IMR-90 (cell line): Measurements from ENCODE around the gene PPY. TPM values are rescaled to one million over a fixed set of nuclear protein-coding genes. Genes with fewer than 3 reads are reported as not detected.

Experiments
- ATAC-seq: fragments of 200-7000 bp; cut with Tn5 transposase; 2 replicates; pipeline ENCODE4 v1.9.1; 2020; ENCODE audit warnings: low read depth, mild to moderate bottlenecking, moderate library complexity
- BruUV-seq: library from RNA; stranded (reverse); fragments of 400-500 nt; replicated peaks from 2 replicates; lab custom pipeline; 2021; lab: Mats Ljungman, UMichigan
- CTCF ChIA-PET: fragments of 300-600 bp; formaldehyde crosslinking; extraction: SDS; loops from one replicate; lab custom pipeline; 2021; ENCODE audit warnings: antibody characterized with exemption; lab: Yijun Ruan, JAX
- POLR2A ChIA-PET: fragments of 300-600 bp; sonication (Branson Sonifier 250); formaldehyde crosslinking; loops from one replicate; lab custom pipeline; 2022; ENCODE audit warnings: antibody characterized with exemption; ENCODE audit not compliant: unreplicated experiment; lab: Charles Lee
- DNase-seq: peaks from one replicate; pipeline ENCODE4 v3.0.0; 2013
- H2AFZ ChIP-seq: replicated peaks from 2 replicates; pipeline ENCODE3; 2013; ENCODE audit warnings: low read length, mild to moderate bottlenecking; ENCODE audit not compliant: poor library complexity
- H2AK5ac ChIP-seq: 2 replicates; pipeline ENCODE4 v1.6.1; 2013; ENCODE audit warnings: low read depth, low read length, inconsistent platforms
- H2AK9ac ChIP-seq: replicated peaks from 2 replicates; pipeline ENCODE3; 2013; ENCODE audit warnings: mild to moderate bottlenecking, low read depth, low read length, moderate library complexity; ENCODE audit not compliant: poor library complexity
- H2BK120ac ChIP-seq: 2 replicates; pipeline ENCODE4 v1.6.1; 2013; ENCODE audit warnings: low read depth, low read length, inconsistent platforms
- H2BK15ac ChIP-seq: 3 replicates; pipeline ENCODE4 v1.6.1; 2013; ENCODE audit warnings: low read depth, low read length, inconsistent platforms
- H2BK20ac ChIP-seq: 2 replicates; pipeline ENCODE4 v1.6.1; 2013; ENCODE audit warnings: low read depth, mild to moderate bottlenecking, inconsistent platforms, low read length, moderate library complexity
- H2BK5ac ChIP-seq: 2 replicates; pipeline ENCODE4 v1.6.1; 2013; ENCODE audit warnings: mild to moderate bottlenecking, low read depth, low read length, inconsistent platforms; ENCODE audit not compliant: poor library complexity, severe bottlenecking
- H3K14ac ChIP-seq: replicated peaks from 2 replicates; pipeline ENCODE4 v1.6.1; 2013; ENCODE audit warnings: low read depth, low read length, inconsistent platforms
- H3K18ac ChIP-seq: 2 replicates; pipeline ENCODE4 v1.6.1; 2013; ENCODE audit warnings: low read depth, low read length, control low read depth
- H3K23ac ChIP-seq: 2 replicates; pipeline ENCODE4 v1.6.1; 2013; ENCODE audit warnings: low read depth, low read length, inconsistent platforms
- H3K27ac ChIP-seq: 2 replicates; pipeline ENCODE4 v1.5.1; 2013; ENCODE audit warnings: mild to moderate bottlenecking, control low read depth, low read length; ENCODE audit not compliant: insufficient read depth
- H3K27me3 ChIP-seq: 2 replicates; pipeline ENCODE4 v1.6.1; 2013; ENCODE audit warnings: low read length; ENCODE audit not compliant: control insufficient read depth, insufficient read depth
- H3K36me3 ChIP-seq: 2 replicates; pipeline ENCODE4 v1.6.1; 2013; ENCODE audit warnings: low read length, mixed read lengths; ENCODE audit not compliant: control insufficient read depth, insufficient read depth
- H3K4ac ChIP-seq: 2 replicates; pipeline ENCODE4 v1.6.1; 2013; ENCODE audit warnings: low read depth, low read length, inconsistent platforms
- H3K4me1 ChIP-seq: 2 replicates; pipeline ENCODE4 v1.6.1; 2013; ENCODE audit warnings: low read length, mixed read lengths; ENCODE audit not compliant: control insufficient read depth, insufficient read depth
- H3K4me2 ChIP-seq: 2 replicates; pipeline ENCODE4 v1.6.1; 2013; ENCODE audit warnings: low read depth, mild to moderate bottlenecking, control low read depth, low read length, moderate library complexity
- H3K4me3 ChIP-seq: 2 replicates; pipeline ENCODE4 v1.5.1; 2013; ENCODE audit warnings: low read depth, mild to moderate bottlenecking, control low read depth, low read length, moderate library complexity; ENCODE audit not compliant: insufficient read depth
- H3K56ac ChIP-seq: 2 replicates; pipeline ENCODE4 v1.6.1; 2013; ENCODE audit warnings: low read length, inconsistent platforms; ENCODE audit not compliant: insufficient read depth; ENCODE audit errors: extremely low read depth
- H3K79me1 ChIP-seq, 2 experiments: 2 replicates each; pipeline ENCODE4 v1.6.1; 2013; ENCODE audit warnings: low read length in 2 of 2, inconsistent platforms in 1 of 2, low read depth in 1 of 2
- H3K9ac ChIP-seq: 2 replicates; pipeline ENCODE4 v1.6.1; 2013; ENCODE audit warnings: low read depth, low read length, control low read depth
- H3K9me1 ChIP-seq: 2 replicates; pipeline ENCODE4 v1.6.1; 2013; ENCODE audit warnings: low read length, inconsistent platforms; ENCODE audit not compliant: insufficient read depth
- H3K9me3 ChIP-seq: 2 replicates; pipeline ENCODE4 v1.6.1; 2013; ENCODE audit warnings: low read length; ENCODE audit not compliant: control insufficient read depth, insufficient read depth
- H4K20me1 ChIP-seq: 2 replicates; pipeline ENCODE4 v1.6.1; 2013; ENCODE audit warnings: low read length, inconsistent platforms; ENCODE audit not compliant: insufficient read depth
- H4K5ac ChIP-seq: 2 replicates; pipeline ENCODE4 v1.6.1; 2013; ENCODE audit warnings: mild to moderate bottlenecking, low read depth, low read length, control low read depth
- H4K8ac ChIP-seq, 2 experiments: 2 replicates each; pipeline ENCODE4 v1.6.1; 2013; ENCODE audit warnings: low read depth in 2 of 2, low read length in 2 of 2, control low read depth in 1 of 2, inconsistent platforms in 1 of 2
- H4K91ac ChIP-seq: 2 replicates; pipeline ENCODE4 v1.6.1; 2013; ENCODE audit warnings: low read depth, low read length, inconsistent platforms; ENCODE audit not compliant: insufficient read depth
- CHD1 ChIP-seq: IDR thresholded peaks from 2 replicates; pipeline ENCODE4 v1.6.1; 2012; ENCODE audit warnings: low read depth, low read length, improper control_type of control experiment
- RCOR1 ChIP-seq: IDR thresholded peaks from 2 replicates; pipeline ENCODE4 v1.6.1; 2012; ENCODE audit warnings: mild to moderate bottlenecking, low read length, improper control_type of control experiment; ENCODE audit not compliant: insufficient replicate concordance
- WGBS, 2 experiments: methylation state at CpG; one replicate each; pipeline versions ENCODE4 v1.1.5 to v1.1.7; 2013; ENCODE audit warnings: missing lambda C conversion rate in 2 of 2; ENCODE audit not compliant: insufficient read length in 1 of 2; ENCODE audit errors: extremely low coverage in 2 of 2; 5-methylcytosine and 5-hydroxymethylcytosine counted together
- dilution Hi-C: fragments of 300-500 bp; cut with HindIII; formaldehyde crosslinking; loops from one replicate; pipeline ENCODE4 v1.14.3; 2018; ENCODE audit warnings: low sequenced_read_pairs; ENCODE audit not compliant: unreplicated experiment
- in situ Hi-C: fragments of 300-500 bp; cut with MboI; formaldehyde crosslinking; loops from 3 replicates; pipeline ENCODE4 v1.14.3; 2019; ENCODE audit warnings: low sequenced_read_pairs, inconsistent platforms, mixed read lengths
- intact Hi-C: fragments of 100-400 bp; cut with micrococcal nuclease; formaldehyde crosslinking; loops from 2 replicates; pipeline ENCODE4 v1.10.0; 2022
- polyA plus RNA-seq, 3 experiments: library from polyadenylated mRNA; depleted of rRNA; stranded (reverse); fragments of >200 nt; gene quantifications; 2 replicates each; pipeline ENCODE4 v1.2.3, GENCODE V29; 2012; ENCODE audit warnings: low replicate concordance in 1 of 3
- total RNA-seq: library from RNA; depleted of rRNA; stranded (reverse); fragments of >200 nt; gene quantifications from 2 replicates; pipeline ENCODE4 v1.2.3, GENCODE V29; 2012

PPY gene
- total and polyA plus RNA-seq, 2 of the 4 experiments (the other 2 are of a cell fraction) = not detected

- Histone ChIP-seq H2BK120ac (no peak overlapping the region), H2AK9ac (no peak overlapping the region), H2AK5ac (no peak overlapping the region), H3K9me3 (no peaks in the 10 kb centered on the region), H4K5ac (no peak overlapping the region), H3K23ac (no peak overlapping the region), H4K20me1 (no peaks in the 10 kb centered on the region; the same call in 1 of the 2 replicates), H3K4ac (no peak overlapping the region), H3K9ac (no peak overlapping the region), H3K14ac (no peak overlapping the region), H3K27ac (no peak overlapping the region), H3K4me1 (no peaks in the 10 kb centered on the region), H3K27me3 (peaks cover 36% of the 10 kb centered on the region), H2BK5ac (no peak overlapping the region), H4K91ac (no peak overlapping the region), H2BK15ac (no peak overlapping the region), H3K18ac (no peak overlapping the region), H3K4me3 (no peak overlapping the region), H3K4me2 (no peak overlapping the region), H3K79me1 (no peaks in the 10 kb centered on the region), H2AFZ (no peak overlapping the region), H3K56ac (no peak overlapping the region), H2BK20ac (no peak overlapping the region), H3K36me3 (no peaks in the 10 kb centered on the region), H4K8ac (no peak overlapping the region), H3K9me1 (no peaks in the 10 kb centered on the region)
- intact Hi-C loops (no loop called here), in situ Hi-C loops (no loop called here), dilution Hi-C loops (no loop called here)
- BruUV-seq = no TSS peak
- CTCF ChIA-PET = interaction anchor here (0.6 to 0.7 kb wide), 2 partner anchors 10 to 30 kb away, joined by 3 to 6 read pairs; no protein-coding TSS in a partner anchor
- WGBS, 2 experiments = no CpG with 5 or more reads among the region's 4 CpGs
- DNase-seq = no peak
- no peak for TF ChIP-seq CHD1
- TF ChIP-seq RCOR1 = no peak
- POLR2A ChIA-PET = no interaction called here
- ATAC-seq = no peak
Observed at GRCh38 chr17:43970366-43970765, 28.1 kb upstream of the PPY start.
